Heart right ventricle (tissue), 16 donors: Measurements from ENCODE around the gene SPATA33. TPM values are rescaled to one million over a fixed set of nuclear protein-coding genes. Genes with fewer than 3 reads are reported as not detected.

ENCODE experiments used
- ATAC-seq, 8 donors: fragments of 200-7000 bp; cut with Tn5 transposase; one replicate each; pipeline ENCODE4 v1.9.1; 2020; ENCODE audit warnings: mild to moderate bottlenecking in 8 of 8, moderate library complexity in 8 of 8, moderate number of reproducible peaks in 1 of 8
- DNase-seq, 2 donors: peaks; one replicate each; pipeline ENCODE4 v3.0.0-alpha.2; 2020
- H3K27ac ChIP-seq, 10 donors: fragments of 200-600 bp; sonication (generic) in 2 of 10; one replicate each; pipeline versions ENCODE4 v1.5.0 to v1.8.0; 2020 to 2022; ENCODE audit warnings: mild to moderate bottlenecking in 3 of 10
- H3K27me3 ChIP-seq, 7 donors: fragments of 200-600 bp; one replicate each; pipeline ENCODE4 v1.8.0; 2021 to 2022; ENCODE audit warnings: mild to moderate bottlenecking in 2 of 7
- H3K36me3 ChIP-seq, 9 donors: fragments of 200-600 bp; sonication (generic) in 1 of 9; one replicate each; pipeline versions ENCODE4 v1.5.0 to v1.8.0; 2020 to 2022; ENCODE audit warnings: mild to moderate bottlenecking in 2 of 9
- H3K4me1 ChIP-seq, 9 donors: fragments of 200-600 bp; sonication (generic) in 1 of 9; one replicate each; pipeline versions ENCODE4 v1.5.0 to v1.8.0; 2020 to 2022; ENCODE audit warnings: mild to moderate bottlenecking in 4 of 9
- H3K4me3 ChIP-seq, 10 donors: fragments of 200-600 bp; sonication (generic) in 2 of 10; one replicate each; pipeline versions ENCODE4 v1.5.0 to v1.8.0; 2020 to 2022; ENCODE audit warnings: mild to moderate bottlenecking in 7 of 10, moderate library complexity in 2 of 10
- H3K9me3 ChIP-seq, 11 donors: fragments of 200-600 bp in 10 of 11; sonication (generic) in 2 of 11; one replicate each; pipeline versions ENCODE4 v1.5.0 to v1.8.0; 2013 to 2022; ENCODE audit warnings: mild to moderate bottlenecking in 2 of 11, control low read depth in 1 of 11, moderate library complexity in 1 of 11
- WGBS, 2 donors: extraction: QIAGEN DNeasy Blood & Tissue Kit; methylation state at CpG; one replicate each; pipeline ENCODE4 v1.1.7; 2013; ENCODE audit warnings: inconsistent platforms in 1 of 2; 5-methylcytosine and 5-hydroxymethylcytosine counted together
- intact Hi-C, 10 donors: fragments of 100-400 bp; cut with DNase I; formaldehyde crosslinking; loops; one replicate each; pipeline versions ENCODE4 v1.11.1 to v1.14.2; 2022
- polyA plus RNA-seq, 2 donors: library from polyadenylated mRNA; stranded (reverse); fragments of 200-250 nt; gene quantifications; one replicate each; pipeline ENCODE4 v1.2.3, GENCODE V29; 2013
- total RNA-seq, 10 donors: library from RNA; stranded (reverse); fragmentation: NEBNext Ultra II Directional in 3 of 10; extraction: Animal tissue kit (Norgen Biotek cat#: 25700) in 3 of 10; gene quantifications; one replicate each; pipeline versions ENCODE4 v1.2.1 to v1.2.4, GENCODE V29; 2021 to 2023
- TF ChIP-seq, protein P1 (sequence below), 9 donors: fragments of 200-600 bp; sonication (generic) in 2 of 9; IDR thresholded peaks; one replicate each; pipeline versions ENCODE4 v1.5.0 to v1.8.0; 2021 to 2022; ENCODE audit warnings: antibody characterized with exemption in 9 of 9, mild to moderate bottlenecking in 5 of 9, moderate library complexity in 1 of 9
- donor health status: Arrhythmogenic right ventricular cardiomyopathy.
- donor health status: ischemic (EF 13 %, LVEDD 7.1; RV severe dilation, severe dysfunction).
- donor health status: healthy with polysubstance abuse.
- donor health status: DM: no; HTN: yes; CAD: no.
- donor health status: DM: no; HTN: no; CAD: no.
- donor health status: ischemic (EF 25% LVEDD 6.9; RV normal size, moderate dysfunction).
- donor health status: ischemic (EF 25% LVEDD 5.7; RV mildly dilated, moderate dysfunction).
- donor health status: healthy.
- donor health status: DM: yes; HTN: yes; CAD: no.
- donor health status: Ischemic cardiomyopathy.
- donor health status: ischemic (EF 35%, LVEDD 5.7; RV mildly dilated, moderate dysfunction).
- donor health status: nonischemic (EF 11% LVEDD 7.7; RV severe dilation, severe dysfunction).
- donor health status: DM: yes; HTN: yes; CAD: no.
- donor health status: PGD.
- donor health status: ischemic (EF 29% LVEDD 5.4; RV normal size, mild dysfunction).
- donor health status: nonischemic (EF 23%, LVEDD 6.1; RV moderate dilation, normal function).

SPATA33 gene
- total and polyA plus RNA-seq, 12 donors = 0.76 to 4.6 (median 2.6) TPM

DNA sequence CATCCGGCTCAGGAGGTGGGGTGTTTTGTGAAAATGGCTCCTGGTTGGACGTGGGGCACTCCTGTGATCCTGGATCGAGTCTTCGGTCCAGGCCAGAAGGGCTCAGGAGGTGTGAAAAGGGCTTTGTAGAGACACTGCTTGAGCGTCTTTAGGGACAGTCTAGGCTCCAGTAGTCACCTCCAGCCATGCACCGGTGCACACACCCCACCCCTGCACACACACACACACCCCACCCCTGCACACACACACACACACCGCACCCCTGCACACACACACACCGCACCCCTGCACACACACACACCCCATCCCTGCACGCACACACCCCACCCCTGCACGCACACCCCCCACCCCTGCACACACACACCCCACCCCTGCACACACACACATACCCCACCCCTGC lies 19.2 kb upstream of the SPATA33 start:
- 60 to 70% methylated on average over 6 to 10 of the region's 10 CpGs for WGBS, 2 donors
- Histone ChIP-seq H3K27me3 (peaks cover 0 to 10% (median 6%) of the 10 kb centered on the region in 7 donors), H3K9me3 (no peaks in the 10 kb centered on the region), H3K4me3 (no peak overlapping the region), H3K36me3 (no peaks in the 10 kb centered on the region), H3K4me1 (peaks cover 0 to 20% (median 10%) of the 10 kb centered on the region in 9 donors), H3K27ac (no peak overlapping the region)
- TF ChIP-seq, protein P1, sequence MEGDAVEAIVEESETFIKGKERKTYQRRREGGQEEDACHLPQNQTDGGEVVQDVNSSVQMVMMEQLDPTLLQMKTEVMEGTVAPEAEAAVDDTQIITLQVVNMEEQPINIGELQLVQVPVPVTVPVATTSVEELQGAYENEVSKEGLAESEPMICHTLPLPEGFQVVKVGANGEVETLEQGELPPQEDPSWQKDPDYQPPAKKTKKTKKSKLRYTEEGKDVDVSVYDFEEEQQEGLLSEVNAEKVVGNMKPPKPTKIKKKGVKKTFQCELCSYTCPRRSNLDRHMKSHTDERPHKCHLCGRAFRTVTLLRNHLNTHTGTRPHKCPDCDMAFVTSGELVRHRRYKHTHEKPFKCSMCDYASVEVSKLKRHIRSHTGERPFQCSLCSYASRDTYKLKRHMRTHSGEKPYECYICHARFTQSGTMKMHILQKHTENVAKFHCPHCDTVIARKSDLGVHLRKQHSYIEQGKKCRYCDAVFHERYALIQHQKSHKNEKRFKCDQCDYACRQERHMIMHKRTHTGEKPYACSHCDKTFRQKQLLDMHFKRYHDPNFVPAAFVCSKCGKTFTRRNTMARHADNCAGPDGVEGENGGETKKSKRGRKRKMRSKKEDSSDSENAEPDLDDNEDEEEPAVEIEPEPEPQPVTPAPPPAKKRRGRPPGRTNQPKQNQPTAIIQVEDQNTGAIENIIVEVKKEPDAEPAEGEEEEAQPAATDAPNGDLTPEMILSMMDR (IDR thresholded peaks at IDR 0.05) = no peak
- intact Hi-C loops = loop anchor here in 1 of 10 donors (10.0 kb wide), 1 partner anchor 64 kb away; the partner anchor contains the start of gene CPNE7
- DNase-seq (no peak), ATAC-seq (no peak)

DNA sequence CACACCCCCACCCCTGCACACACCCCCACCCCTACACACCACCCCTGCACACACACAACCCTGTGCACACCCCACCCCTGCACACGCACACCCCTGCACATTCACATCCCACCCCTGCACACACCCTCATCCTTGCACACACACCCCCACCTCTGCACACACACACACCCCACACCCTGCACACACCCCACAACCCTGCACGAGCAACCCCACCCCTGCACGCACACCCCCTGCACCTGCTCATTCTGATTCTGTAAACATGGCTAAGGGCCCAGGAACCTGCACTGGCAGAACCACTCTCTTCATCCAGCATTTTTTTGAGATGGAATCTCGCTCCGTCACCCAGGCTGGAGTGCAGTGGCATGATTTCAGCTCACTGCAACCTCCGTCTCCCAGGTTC lies 18.3 kb upstream of the SPATA33 start:
- 88% methylated on average over 6 of the region's 6 CpGs for WGBS, 2 donors
- Histone ChIP-seq H3K36me3 (peaks cover 0 to 4% (median 0%) of the 10 kb centered on the region in 9 donors), H3K4me1 (peaks cover 0 to 22% (median 10%) of the 10 kb centered on the region in 9 donors), H3K4me3 (no peak overlapping the region), H3K9me3 (no peaks in the 10 kb centered on the region), H3K27ac (no peak overlapping the region), H3K27me3 (peaks cover 0 to 7% (median 0%) of the 10 kb centered on the region in 7 donors)
- DNase-seq (no peak), ATAC-seq (no peak)
- intact Hi-C loops = loop anchor here in 1 of 10 donors (10.0 kb wide), 1 partner anchor 65 kb away; the partner anchor contains the start of gene CPNE7
- TF ChIP-seq, protein P1 (IDR thresholded peaks at IDR 0.05) = no peak

DNA sequence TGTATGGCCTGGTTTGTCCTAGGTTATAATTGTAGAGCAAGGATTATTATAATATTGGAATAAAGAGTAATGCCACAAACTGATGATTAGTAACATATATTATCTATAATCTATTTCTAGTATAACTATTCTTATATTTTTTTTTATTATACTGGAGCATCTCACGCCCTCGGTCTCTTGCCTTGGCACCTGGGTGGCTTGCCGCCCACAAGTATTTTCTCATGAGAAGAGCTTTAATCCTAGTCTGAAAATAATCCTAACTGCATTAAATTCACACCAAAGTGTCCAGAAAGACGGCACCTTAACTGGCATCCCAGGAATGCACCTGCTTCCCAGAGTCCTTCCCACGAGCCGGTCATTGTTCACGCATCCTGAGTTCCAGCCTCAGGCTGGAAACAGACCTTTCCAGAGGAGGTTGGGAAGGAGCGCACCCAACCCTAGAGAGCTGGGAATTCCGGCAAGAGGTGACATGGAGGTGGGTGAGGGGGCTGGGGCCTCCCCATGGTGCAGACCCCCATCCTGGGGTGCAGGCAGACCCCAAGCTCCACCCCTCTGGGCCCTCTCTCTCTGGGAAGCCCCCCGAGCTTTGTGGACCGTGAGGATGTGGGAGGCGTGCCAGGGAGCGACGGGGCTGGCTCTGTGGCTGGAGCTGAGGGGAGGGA lies 16.0 kb upstream of the SPATA33 start:
- TF ChIP-seq, protein P1 (IDR thresholded peaks at IDR 0.05) = no peak
- Histone ChIP-seq H3K9me3 (no peaks in the 10 kb centered on the region), H3K4me1 (peaks cover 0 to 22% (median 10%) of the 10 kb centered on the region in 9 donors), H3K36me3 (peaks cover 0 to 26% (median 21%) of the 10 kb centered on the region in 9 donors), H3K27me3 (peaks cover 0 to 3% (median 0%) of the 10 kb centered on the region in 7 donors), H3K27ac (no peak overlapping the region), H3K4me3 (peak overlapping the region in 4 of 10 donors; percentile 43 to 54 (median 52))
- intact Hi-C loops = loop anchor here in 7 of 10 donors (2.0 to 10.0 kb wide), 6 partner anchors 64 to 307 kb away; partner anchors contain the start of gene CPNE7 (in 5 of the 7)
- no peak for DNase-seq
- ATAC-seq = no peak
- 32 to 44% methylated on average over 14 of the region's 14 CpGs for WGBS, 2 donors

DNA sequence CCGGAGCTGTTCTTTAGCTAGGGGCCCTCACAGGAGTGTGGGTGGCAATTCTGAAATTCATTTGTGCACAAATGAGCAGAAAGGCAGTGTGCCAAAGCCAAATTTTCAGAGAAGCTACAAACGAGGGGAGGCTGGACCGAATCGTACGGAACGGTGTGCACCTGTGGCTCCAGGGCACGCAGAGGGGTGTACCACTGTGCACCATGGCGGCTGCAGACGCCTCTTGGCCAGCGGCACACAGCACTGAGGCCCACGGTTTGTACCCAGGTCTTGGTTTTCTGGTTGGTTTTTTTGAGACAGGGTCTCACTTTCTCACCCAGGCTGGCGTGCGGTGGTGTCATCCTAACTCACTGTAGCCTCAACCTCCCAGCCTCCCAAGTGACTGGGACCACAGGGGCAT lies 15.1 kb upstream of the SPATA33 start:
- Histone ChIP-seq H3K27me3 (no peaks in the 10 kb centered on the region), H3K9me3 (no peaks in the 10 kb centered on the region), H3K27ac (no peak overlapping the region), H3K36me3 (peaks cover 0 to 35% (median 29%) of the 10 kb centered on the region in 9 donors), H3K4me3 (no peak overlapping the region), H3K4me1 (peaks cover 0 to 22% (median 10%) of the 10 kb centered on the region in 9 donors)
- intact Hi-C loops = loop anchor here in 7 of 10 donors (5.0 to 10.0 kb wide), 5 partner anchors 65 to 308 kb away; partner anchors contain the start of gene CPNE7 (in 4 of the 7)
- ATAC-seq (no peak), DNase-seq (no peak)
- TF ChIP-seq, protein P1 (IDR thresholded peaks at IDR 0.05) = no peak
- WGBS, 2 donors = 82 to 84% methylated on average over 13 of the region's 13 CpGs
